Embryonic facial prominence (tissue), 1 donor: ENCODE measurements around the gene PYGM.
"Not testable (repeated sequence)": the region's sequence is repeated elsewhere in the genome, so short reads cannot be mapped to it uniquely, and the experiment has no call there.

Source experiments
- DNase-seq: peaks from one replicate; pipeline ENCODE4 v3.0.0-alpha.2; 2016; ENCODE audit errors: extremely low spot score

PYGM gene

GRCh38 chr11:64717268-64717578, 42.6 kb downstream of the PYGM start:
- DNase-seq, result no peak

DNA sequence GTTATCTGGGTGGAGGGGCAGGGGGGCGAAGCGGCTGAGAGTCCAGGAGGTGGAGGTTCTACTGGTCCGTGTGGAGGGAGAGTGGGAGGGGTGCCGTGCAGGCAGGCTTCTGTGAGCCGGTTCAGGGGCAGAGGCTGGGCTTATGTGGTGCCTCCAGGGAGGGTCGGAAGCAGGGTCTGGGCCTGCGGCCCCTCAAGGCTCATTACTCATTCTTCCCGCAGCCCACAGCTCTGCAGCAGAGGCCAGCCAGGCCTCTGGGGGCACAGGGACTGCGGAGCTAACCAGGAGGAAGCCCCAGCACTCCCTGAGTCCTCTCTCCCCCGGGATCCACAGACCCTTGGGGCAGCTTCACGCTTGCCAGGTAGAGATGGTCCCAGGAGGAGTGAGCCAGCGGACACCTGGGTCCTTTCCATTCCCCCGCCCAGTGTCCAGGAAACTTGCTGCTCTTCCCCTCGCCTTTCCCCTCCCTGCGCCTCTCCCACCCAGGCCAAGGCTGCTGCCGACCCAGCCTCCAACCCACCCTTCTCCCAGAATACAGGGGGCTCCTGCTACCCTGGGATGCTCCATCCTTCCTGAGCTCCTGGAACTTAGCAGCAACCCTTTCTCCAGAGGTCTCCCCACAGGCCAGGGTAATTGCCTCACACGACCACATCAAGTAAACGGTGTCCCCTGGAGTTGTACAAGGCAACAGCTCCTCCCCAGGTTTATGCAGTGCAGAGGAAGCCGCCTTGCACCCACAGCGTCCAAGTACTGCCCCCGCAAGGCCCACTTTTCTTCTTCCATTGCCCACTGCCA, 43.1 kb downstream of the PYGM start:
- no peak for DNase-seq

- DNase-seq, result no peak
Observed at GRCh38 chr11:64715756-64716472, 43.9 kb downstream of the PYGM start.

DNA sequence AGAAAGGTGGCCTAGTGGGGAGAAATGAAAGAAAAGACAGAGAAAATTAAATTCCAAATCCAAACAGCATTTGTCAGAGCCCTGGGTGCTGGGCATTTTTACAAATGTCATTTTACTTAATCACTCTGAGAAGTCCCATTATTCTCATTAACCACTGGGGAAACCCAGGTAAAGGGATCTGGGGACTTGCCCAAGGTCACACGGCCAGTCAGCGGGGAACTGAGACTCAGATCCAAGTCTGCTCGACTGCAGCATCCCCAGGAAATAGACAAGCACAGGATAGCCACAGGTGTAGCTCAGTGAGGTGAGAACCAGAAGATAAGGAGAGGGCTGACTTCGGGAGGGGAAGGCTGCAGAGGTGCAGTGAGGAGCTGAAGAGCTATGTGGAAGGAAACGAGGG, 44.7 kb downstream of the PYGM start:
- DNase-seq, result no peak

GRCh38 chr11:64714666-64715065, 45.1 kb downstream of the PYGM start:
- DNase-seq, result no peak

GRCh38 chr11:64713781-64714363, 45.9 kb downstream of the PYGM start:
- DNase-seq, result no peak

GRCh38 chr11:64713016-64713707, 46.6 kb downstream of the PYGM start:
- DNase-seq, result no peak

GRCh38 chr11:64712430-64713015, 47.3 kb downstream of the PYGM start:
- DNase-seq, result no peak

DNA sequence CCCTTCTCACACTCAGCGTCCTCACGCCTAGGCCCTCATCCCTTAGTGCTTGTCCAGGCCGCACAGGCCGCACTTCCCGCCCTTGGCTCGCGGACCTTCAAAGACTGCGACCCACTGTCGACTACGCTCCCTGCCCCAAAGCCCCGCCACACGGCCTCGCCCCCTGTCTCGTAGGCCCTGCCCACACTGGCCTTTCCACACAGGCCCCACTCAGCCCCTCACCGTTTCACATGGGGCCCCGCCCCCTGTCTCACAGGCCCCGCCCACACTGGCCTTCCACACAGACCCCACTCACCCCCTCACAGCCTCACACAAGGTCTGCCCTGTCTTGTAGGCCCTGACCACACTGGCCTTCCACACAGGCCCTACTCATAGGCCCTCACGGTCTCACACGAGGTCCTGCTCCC, 47.8 kb downstream of the PYGM start:
- DNase-seq, result no peak

DNA sequence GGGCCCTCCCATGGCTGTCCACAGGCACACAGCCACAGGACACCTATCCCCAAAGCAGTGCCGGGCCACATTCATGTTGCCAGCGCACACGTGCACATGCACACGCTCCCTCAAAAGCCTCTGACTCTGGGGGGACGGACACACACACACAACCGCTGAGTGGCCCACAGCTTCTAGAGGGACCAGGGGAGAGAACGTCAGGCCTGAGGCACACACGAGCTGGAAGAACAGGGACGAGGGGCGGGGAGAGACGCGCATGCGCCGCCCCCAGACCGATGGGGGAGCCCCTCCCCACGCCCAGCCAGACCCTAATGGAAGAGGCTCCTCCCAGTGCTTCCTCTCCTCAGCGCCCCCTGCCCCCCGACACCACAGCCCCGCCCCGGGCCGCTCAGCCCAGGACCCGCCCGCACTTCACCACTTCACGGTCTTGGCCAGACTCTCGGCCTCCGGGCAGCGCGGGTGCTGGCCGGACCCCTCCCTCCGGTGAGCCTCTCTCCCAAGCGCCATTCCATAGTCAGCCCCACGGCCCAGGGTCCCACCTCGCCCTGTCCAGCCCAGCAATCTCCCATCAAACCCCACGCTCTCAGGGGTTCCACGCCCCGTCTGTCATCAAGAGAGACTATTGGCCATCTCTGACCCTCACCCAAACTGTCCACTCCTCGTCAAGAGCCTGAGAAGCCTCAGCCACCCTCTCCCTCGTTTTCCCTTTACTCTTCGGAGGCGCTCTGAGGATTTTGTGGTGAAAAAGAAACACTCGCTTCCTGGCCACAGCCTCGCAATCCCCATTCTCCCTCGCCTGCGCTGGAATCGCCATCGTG, 48.4 kb downstream of the PYGM start:
- DNase-seq, result no peak

GRCh38 chr11:64710418-64711137, 49.2 kb downstream of the PYGM start:
- no peak for DNase-seq

GRCh38 chr11:64705501-64705900, 54.3 kb downstream of the PYGM start:
- no peak for DNase-seq

GRCh38 chr11:64703048-64703447, 56.7 kb downstream of the PYGM start:
- no peak for DNase-seq

- not testable (repeated sequence) for DNase-seq
Observed at GRCh38 chr11:64701956-64702355, 57.8 kb downstream of the PYGM start.

DNA sequence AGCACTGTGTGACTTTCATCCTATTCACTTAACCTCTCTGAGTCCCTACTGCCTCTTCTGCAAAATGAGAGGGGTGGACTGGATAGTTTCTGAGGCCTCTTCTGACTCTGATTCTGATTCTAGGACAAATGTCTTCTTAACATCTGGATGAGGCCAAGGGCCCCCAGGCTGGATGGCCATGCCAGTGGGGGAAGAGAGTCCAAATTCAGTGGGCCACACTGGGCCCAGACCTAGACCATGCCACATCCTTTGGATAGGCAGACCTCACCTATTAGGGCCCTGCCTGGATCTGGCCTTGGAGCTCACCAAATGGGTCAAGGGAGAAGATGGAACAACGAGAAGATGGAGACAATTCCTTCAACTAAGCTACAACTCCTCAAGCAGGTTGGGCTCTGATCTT, 61.3 kb downstream of the PYGM start:
- no peak for DNase-seq

- no peak for DNase-seq
Observed at GRCh38 chr11:64697663-64698375, 62.0 kb downstream of the PYGM start.
